IgD-negative memory B cell (primary cell): ENCODE results near the gene PPM1J. TPM values are rescaled to one million over a fixed set of nuclear protein-coding genes. Genes with fewer than 3 reads are reported as not detected.

Experiments
- H3K27ac Mint-ChIP-seq, 3 donors: one replicate each; pipeline ENCODE4 v1.8.0; 2020 to 2022; ENCODE audit warnings: mild to moderate bottlenecking in 3 of 3, mixed read lengths in 3 of 3, moderate library complexity in 1 of 3
- H3K27me3 Mint-ChIP-seq: one replicate; pipeline ENCODE4 v1.8.0; 2021; ENCODE audit warnings: mixed read lengths
- H3K36me3 Mint-ChIP-seq: one replicate; pipeline ENCODE4 v1.8.0; 2020; ENCODE audit warnings: mild to moderate bottlenecking, mixed read lengths
- H3K4me1 Mint-ChIP-seq, 3 donors: one replicate each; pipeline ENCODE4 v1.8.0; 2020 to 2022; ENCODE audit warnings: mixed read lengths in 3 of 3, mild to moderate bottlenecking in 1 of 3
- H3K4me3 Mint-ChIP-seq, 4 donors: one replicate each; pipeline ENCODE4 v1.8.0; 2020 to 2022; ENCODE audit warnings: mild to moderate bottlenecking in 4 of 4, mixed read lengths in 4 of 4, moderate library complexity in 3 of 4
- H3K9me3 Mint-ChIP-seq, 3 donors: one replicate each; pipeline ENCODE4 v1.8.0; 2020 to 2021; ENCODE audit warnings: mixed read lengths in 3 of 3, mild to moderate bottlenecking in 1 of 3
- polyA plus RNA-seq: library from polyadenylated mRNA; unstranded; fragments of 300-500 nt; fragmentation: Illumina TruSeq; gene quantifications from one replicate; pipeline ENCODE4 v1.2.3, GENCODE V29; 2021

Gene PPM1J
- polyA plus RNA-seq, 1 donor from 2014 or later: 1.4 TPM

- Mint-ChIP-seq H3K27ac (no peak overlapping the region), H3K4me1 (peaks cover 0 to under 1% (median 0%) of the 10 kb centered on the region in 3 donors), H3K4me3 (no peak overlapping the region), H3K27me3 (no peaks in the 10 kb centered on the region), H3K36me3 (peaks cover 2% of the 10 kb centered on the region), H3K9me3 (no peaks in the 10 kb centered on the region)
These were observed 21.3 kb downstream of the PPM1J start for GRCh38 chr1:112693821-112694220.

GRCh38 chr1:112692681-112693080, 22.5 kb downstream of the PPM1J start:
- H3K36me3 Mint-ChIP-seq: peaks cover 3% of the 10 kb centered on the region
- no peaks in the 10 kb centered on the region for H3K27me3 Mint-ChIP-seq
- H3K9me3 Mint-ChIP-seq: no peaks in the 10 kb centered on the region
- H3K4me1 Mint-ChIP-seq: no peaks in the 10 kb centered on the region
- H3K4me3 Mint-ChIP-seq: no peak overlapping the region
- no peak overlapping the region for H3K27ac Mint-ChIP-seq

- H3K36me3 Mint-ChIP-seq: peaks cover 3% of the 10 kb centered on the region
These were observed 25.3 kb downstream of the PPM1J start for GRCh38 chr1:112689842-112690237.

GRCh38 chr1:112689196-112689841, 25.8 kb downstream of the PPM1J start:
- Mint-ChIP-seq H3K27ac (no peak overlapping the region), H3K9me3 (no peaks in the 10 kb centered on the region), H3K27me3 (no peaks in the 10 kb centered on the region), H3K36me3 (peaks cover 3% of the 10 kb centered on the region), H3K4me3 (no peak overlapping the region), H3K4me1 (peaks cover 3 to 7% (median 5%) of the 10 kb centered on the region in 3 donors)

More at GRCh38 chr1:112689842-112690237, 25.3 kb downstream of the PPM1J start:
- Mint-ChIP-seq H3K4me1 (peaks cover 3 to 7% (median 5%) of the 10 kb centered on the region in 3 donors), H3K4me3 (no peak overlapping the region), H3K9me3 (no peaks in the 10 kb centered on the region), H3K27me3 (no peaks in the 10 kb centered on the region), H3K27ac (no peak overlapping the region)

- no peak overlapping the region for H3K27ac Mint-ChIP-seq
- peaks cover 3 to 7% (median 5%) of the 10 kb centered on the region in 3 donors for H3K4me1 Mint-ChIP-seq
- no peaks in the 10 kb centered on the region for H3K27me3 Mint-ChIP-seq
- peak overlapping the region in 1 of 4 donors; percentile 49 for H3K4me3 Mint-ChIP-seq
- H3K36me3 Mint-ChIP-seq: peaks cover 3% of the 10 kb centered on the region
- H3K9me3 Mint-ChIP-seq: no peaks in the 10 kb centered on the region
These were observed 26.3 kb downstream of the PPM1J start for GRCh38 chr1:112688781-112689193.

GRCh38 chr1:112687785-112688496, 27.2 kb downstream of the PPM1J start:
- Mint-ChIP-seq H3K27ac (no peak overlapping the region), H3K36me3 (peaks cover 1% of the 10 kb centered on the region), H3K4me3 (no peak overlapping the region), H3K4me1 (peaks cover 3 to 7% (median 5%) of the 10 kb centered on the region in 3 donors), H3K27me3 (no peaks in the 10 kb centered on the region), H3K9me3 (no peaks in the 10 kb centered on the region)

GRCh38 chr1:112687361-112687760, 27.8 kb downstream of the PPM1J start:
- Mint-ChIP-seq H3K4me3 (no peak overlapping the region), H3K4me1 (peaks cover 3 to 7% (median 5%) of the 10 kb centered on the region in 3 donors), H3K9me3 (no peaks in the 10 kb centered on the region), H3K36me3 (peaks cover 1% of the 10 kb centered on the region), H3K27ac (no peak overlapping the region), H3K27me3 (no peaks in the 10 kb centered on the region)

GRCh38 chr1:112686835-112687234, 28.3 kb downstream of the PPM1J start:
- H3K4me1 Mint-ChIP-seq: peaks cover 3 to 7% (median 5%) of the 10 kb centered on the region in 3 donors
- no peak overlapping the region for H3K4me3 Mint-ChIP-seq
- H3K27me3 Mint-ChIP-seq: no peaks in the 10 kb centered on the region
- H3K36me3 Mint-ChIP-seq: peaks cover 1% of the 10 kb centered on the region
- no peak overlapping the region for H3K27ac Mint-ChIP-seq
- H3K9me3 Mint-ChIP-seq: no peaks in the 10 kb centered on the region

GRCh38 chr1:112686417-112686816, 28.7 kb downstream of the PPM1J start:
- Mint-ChIP-seq H3K4me1 (peaks cover 3 to 7% (median 5%) of the 10 kb centered on the region in 3 donors), H3K9me3 (no peaks in the 10 kb centered on the region), H3K4me3 (no peak overlapping the region), H3K36me3 (peaks cover 1% of the 10 kb centered on the region), H3K27ac (no peak overlapping the region), H3K27me3 (no peaks in the 10 kb centered on the region)

GRCh38 chr1:112685913-112686312, 29.2 kb downstream of the PPM1J start:
- Mint-ChIP-seq H3K9me3 (no peaks in the 10 kb centered on the region), H3K4me3 (no peak overlapping the region), H3K4me1 (peaks cover 3 to 7% (median 5%) of the 10 kb centered on the region in 3 donors)

GRCh38 chr1:112678605-112679004, 36.5 kb downstream of the PPM1J start:
- H3K9me3 Mint-ChIP-seq: no peaks in the 10 kb centered on the region
- H3K27ac Mint-ChIP-seq: peak overlapping the region in 1 of 3 donors; percentile 3
- no peaks in the 10 kb centered on the region for H3K36me3 Mint-ChIP-seq
- peaks cover 17 to 18% (median 18%) of the 10 kb centered on the region in 3 donors for H3K4me1 Mint-ChIP-seq
- H3K4me3 Mint-ChIP-seq: no peak overlapping the region
- no peaks in the 10 kb centered on the region for H3K27me3 Mint-ChIP-seq

More at GRCh38 chr1:112685913-112686312, 29.2 kb downstream of the PPM1J start:
- Mint-ChIP-seq H3K36me3 (peaks cover 1% of the 10 kb centered on the region), H3K27ac (no peak overlapping the region), H3K27me3 (no peaks in the 10 kb centered on the region)

- Mint-ChIP-seq H3K27ac (no peak overlapping the region), H3K27me3 (no peaks in the 10 kb centered on the region), H3K4me1 (peaks cover 19 to 25% (median 21%) of the 10 kb centered on the region in 3 donors), H3K9me3 (no peaks in the 10 kb centered on the region), H3K4me3 (peak overlapping the region in 1 of 4 donors; percentile 16), H3K36me3 (no peaks in the 10 kb centered on the region)
These were observed 37.6 kb downstream of the PPM1J start for GRCh38 chr1:112677501-112677900.

GRCh38 chr1:112676543-112676942, 38.6 kb downstream of the PPM1J start:
- peak overlapping the region; percentile 22 to 63 (median 52) for H3K4me3 Mint-ChIP-seq
- no peaks in the 10 kb centered on the region for H3K9me3 Mint-ChIP-seq
- peak overlapping the region in 1 of 3 donors; percentile 7 for H3K27ac Mint-ChIP-seq
- H3K36me3 Mint-ChIP-seq: no peaks in the 10 kb centered on the region
- no peaks in the 10 kb centered on the region for H3K27me3 Mint-ChIP-seq
- peaks cover 19 to 25% (median 21%) of the 10 kb centered on the region in 3 donors for H3K4me1 Mint-ChIP-seq

GRCh38 chr1:112675728-112676381, 39.3 kb downstream of the PPM1J start:
- Mint-ChIP-seq H3K27me3 (no peaks in the 10 kb centered on the region), H3K36me3 (no peaks in the 10 kb centered on the region), H3K9me3 (no peaks in the 10 kb centered on the region), H3K4me3 (peak overlapping the region; percentile 63 to 96 (median 76)), H3K4me1 (peaks cover 19 to 25% (median 21%) of the 10 kb centered on the region in 3 donors), H3K27ac (peak overlapping the region in 2 of 3 donors; percentile 18 to 64)
